K562 (cell line): ENCODE measurements around the gene PCDHGA5. TPM values are rescaled to one million over a fixed set of nuclear protein-coding genes. Genes with fewer than 3 reads are reported as not detected.

ENCODE experiments used
- ATAC-seq: fragments of 200-7000 bp; cut with Tn5 transposase; 3 replicates; pipeline ENCODE4 v1.9.1; 2020; ENCODE audit warnings: moderate library complexity
- BruUV-seq: library from RNA; stranded (reverse); fragments of 400-500 nt; replicated peaks from 2 replicates; lab custom pipeline; 2021; lab: Mats Ljungman, UMichigan
- CTCF ChIA-PET: fragments of 300-600 bp; formaldehyde crosslinking; extraction: SDS; loops from one replicate; lab custom pipeline; 2021; ENCODE audit warnings: low intra/inter-chr PET ratio; lab: Yijun Ruan, JAX
- POLR2A ChIA-PET: fragments of 300-600, 350-650 bp; sonication (Branson Sonifier 250); formaldehyde crosslinking; extraction: SDS; loops from one replicate; lab custom pipeline; 2021; ENCODE audit warnings: antibody characterized with exemption, inconsistent platforms; lab: Yijun Ruan, JAX
- DNase-seq, 4 experiments: peaks; one replicate each; pipeline versions ENCODE4 v3.0.0 to v3.0.0-alpha.2; 2011 to 2018; ENCODE audit warnings: low spot score in 3 of 4, mixed read lengths in 3 of 4; ENCODE audit errors: extremely low read depth in 1 of 4
- FAIRE-seq: peaks from 2 replicates; lab custom pipeline; 2011; peaks lifted over from hg19 to GRCh38; lab: Jason Lieb, UNC
- H2AFZ ChIP-seq: 2 replicates; pipeline ENCODE4 v1.6.0; 2011; ENCODE audit warnings: low read depth, low read length, control low read depth, inconsistent platforms
- H3K27ac ChIP-seq: fragments of 200-600 bp; 3 replicates; pipeline ENCODE4 v1.8.0; 2011; ENCODE audit warnings: low read depth, mild to moderate bottlenecking, control low read depth, inconsistent platforms, low read length, moderate library complexity, mixed read lengths; ENCODE audit errors: extremely low read depth
- H3K27me3 ChIP-seq, 2 experiments: fragments of 300-600 bp in 1 of 2; 2 replicates in 1 of 2; 3 replicates in 1 of 2; pipeline versions ENCODE4 v1.6.0 to v1.8.0; 2011; ENCODE audit warnings: inconsistent platforms in 2 of 2, low read length in 2 of 2, mild to moderate bottlenecking in 1 of 2, mixed read lengths in 1 of 2, moderate library complexity in 1 of 2; ENCODE audit not compliant: control insufficient read depth in 2 of 2, insufficient read depth in 2 of 2
- H3K36me3 ChIP-seq: fragments of 300-600 bp; 3 replicates; pipeline ENCODE4 v1.8.0; 2011; ENCODE audit warnings: mild to moderate bottlenecking, low read length, inconsistent platforms; ENCODE audit not compliant: control insufficient read depth, insufficient read depth
- H3K4me1 ChIP-seq, 2 experiments: fragments of 200-600 bp in 1 of 2; replicated peaks in 1 of 2; 2 replicates in 1 of 2; 3 replicates in 1 of 2; pipeline versions ENCODE4 v1.5.1 to v1.8.0; 2011; ENCODE audit warnings: inconsistent platforms in 2 of 2, low read length in 2 of 2, mild to moderate bottlenecking in 1 of 2, mixed read lengths in 1 of 2, moderate library complexity in 1 of 2; ENCODE audit not compliant: control insufficient read depth in 2 of 2, insufficient read depth in 2 of 2
- H3K4me2 ChIP-seq: 2 replicates; pipeline ENCODE4 v1.6.1; 2011; ENCODE audit warnings: low read length, control low read depth, inconsistent platforms, mixed read lengths; ENCODE audit not compliant: insufficient read depth
- H3K4me3 ChIP-seq: fragments of 200-600 bp; sonication (generic), shearing (Covaris generic); 2 replicates; pipeline ENCODE4 v1.5.1; 2016; ENCODE audit warnings: control low read depth, inconsistent platforms
- H3K79me2 ChIP-seq: fragments of 200-600 bp; 3 replicates; pipeline ENCODE4 v1.8.0; 2011; ENCODE audit warnings: low read length, inconsistent platforms; ENCODE audit not compliant: control insufficient read depth, insufficient read depth
- H3K9ac ChIP-seq, 2 experiments: 2 replicates each; pipeline versions ENCODE4 v1.6.0 to v1.6.1; 2011; ENCODE audit warnings: low read depth in 2 of 2, low read length in 2 of 2, control low read depth in 1 of 2, inconsistent platforms in 1 of 2, mild to moderate bottlenecking in 1 of 2, mixed read lengths in 1 of 2; ENCODE audit not compliant: insufficient read depth in 1 of 2
- H3K9me1 ChIP-seq: one replicate; pipeline ENCODE4 v1.6.0; 2011; ENCODE audit warnings: inconsistent platforms, mild to moderate bottlenecking, low read length, moderate library complexity; ENCODE audit not compliant: control insufficient read depth, insufficient read depth
- H3K9me3 ChIP-seq: replicated peaks from 2 replicates; pipeline ENCODE4 v1.5.1; 2011; ENCODE audit warnings: low read depth, low read length, inconsistent platforms; ENCODE audit not compliant: control insufficient read depth, insufficient read depth
- H4K20me1 ChIP-seq: replicated peaks from 2 replicates; pipeline ENCODE4 v1.6.1; 2011; ENCODE audit warnings: low read length, inconsistent platforms, mixed read lengths; ENCODE audit not compliant: control insufficient read depth, insufficient read depth
- ARID1B ChIP-seq: fragments of 450-650 bp; IDR thresholded peaks from 2 replicates; pipeline ENCODE4 v1.6.1; 2016; ENCODE audit warnings: antibody characterized with exemption, mild to moderate bottlenecking, inconsistent platforms
- CREB5 ChIP-seq: fragments of 250-450 bp; sonication (Bioruptor Pico); IDR thresholded peaks from 2 replicates; pipeline ENCODE4 v1.5.0; 2020; ENCODE audit warnings: mild to moderate bottlenecking
- HMG20B ChIP-seq: fragments of 250-450 bp; sonication (Bioruptor Pico); IDR thresholded peaks from 2 replicates; pipeline ENCODE4 v1.5.0; 2021; ENCODE audit warnings: mild to moderate bottlenecking
- PRDM10 ChIP-seq: fragments of 450-650 bp; IDR thresholded peaks from 2 replicates; pipeline ENCODE4 v1.6.1; 2018; ENCODE audit not compliant: partially characterized antibody
- WGBS: fragments of 100-300 bp; shearing (Covaris generic); methylation state at CpG from one replicate; pipeline ENCODE4 v1.1.6; 2016; ENCODE audit warnings: low coverage, mixed read lengths; ENCODE audit not compliant: insufficient coverage; ENCODE audit errors: missing lambda C conversion rate; 5-methylcytosine and 5-hydroxymethylcytosine counted together
- in situ Hi-C: fragments of 300-500 bp; cut with MboI; formaldehyde crosslinking; loops from 4 replicates; pipeline ENCODE4 v1.15.0; 2018; ENCODE audit warnings: inconsistent platforms, mixed read lengths
- intact Hi-C: fragments of 100-400 bp; cut with micrococcal nuclease; formaldehyde crosslinking; loops from 2 replicates; pipeline ENCODE4 v1.14.2; 2022
- polyA plus RNA-seq, 8 experiments: library from polyadenylated mRNA; depleted of rRNA in 4 of 8; stranded (reverse) in 5 of 8; unstranded in 3 of 8; fragments of >200 nt; fragmentation: Nextera tagmentation in 2 of 8; fragmentation: Illumina TruSeq in 1 of 8; extraction: Ambion mirVana in 2 of 8; extraction: Trizol in 1 of 8; gene quantifications; 2 replicates each; pipeline versions ENCODE4 v1.2.1 to v1.2.3, GENCODE V29; 2011 to 2014; ENCODE audit warnings: inconsistent platforms in 1 of 8, missing spikeins in 1 of 8
- total RNA-seq, 7 experiments: library from RNA; depleted of rRNA in 6 of 7; stranded (reverse); fragments of >200 nt in 6 of 7; fragmentation: Illumina TruSeq in 2 of 7; extraction: Trizol in 2 of 7; gene quantifications; 2 replicates each; pipeline versions ENCODE4 v1.2.1 to v1.2.3, GENCODE V29; 2011 to 2021; ENCODE audit warnings: low replicate concordance in 1 of 7

Gene PCDHGA5
- total and polyA plus RNA-seq, 9 of the 15 experiments (the other 6 are each of a cell fraction or from before 2014, with no cell fraction given), result 0.01 to 0.18 (median 0.12) TPM; not detected in 1

GRCh38 chr5:141349917-141350619 is 13.9 kb upstream of the PCDHGA5 start, which contains the start of gene PCDHGB1 (continued):
- no peak for TF ChIP-seq CREB5 (CRISPR knock-in tag)

GRCh38 chr5:141351591-141351990 is 12.4 kb upstream of the PCDHGA5 start:
- peaks cover 3 to 5% of the 10 kb centered on the region in 2 experiments; a peak in 3 of 5 replicates for H3K4me1 ChIP-seq
- no TSS peak for BruUV-seq
- H3K9me1 ChIP-seq, result no peaks in the 10 kb centered on the region
- H3K4me2 ChIP-seq, result no peak overlapping the region
- no peaks in the 10 kb centered on the region for H3K79me2 ChIP-seq
- in situ Hi-C loops (no loop called here), intact Hi-C loops (no loop called here)
- POLR2A ChIA-PET, result no interaction called here
- H3K27ac ChIP-seq, result no peak overlapping the region
- CTCF ChIA-PET, result no interaction called here
- no peaks in the 10 kb centered on the region for H3K36me3 ChIP-seq
- FAIRE-seq (no peak), DNase-seq (no peak), ATAC-seq (no peak)
- no peak overlapping the region for H2AFZ ChIP-seq
- no peaks in the 10 kb centered on the region for H4K20me1 ChIP-seq
- peaks cover 0 to 13% of the 10 kb centered on the region in 2 experiments; a peak in 3 of 5 replicates for H3K27me3 ChIP-seq
- TF ChIP-seq ARID1B, result no peak
- no peak for TF ChIP-seq HMG20B (CRISPR knock-in tag)
- no peak for TF ChIP-seq PRDM10
- no peaks in the 10 kb centered on the region for H3K9me3 ChIP-seq
- WGBS, result 52% methylated on average over 24 of the region's 36 CpGs
- H3K9ac ChIP-seq, result no peak overlapping the region
- H3K4me3 ChIP-seq, result no peak overlapping the region
